HG03097 (cell line): ENCODE results near the gene PNMA6F.
"Not testable (repeated sequence)": the region's sequence is repeated elsewhere in the genome, so short reads cannot be mapped to it uniquely, and the experiment has no call there.

Source experiments
- ATAC-seq: cut with Tn5 transposase; IDR thresholded peaks from one replicate; pipeline ENCODE4 v1.9.1; 2021; ENCODE audit not compliant: unreplicated experiment, low FRiP score

PNMA6F gene

GRCh38 chrX:153304988-153305736 is 16.4 kb downstream of the PNMA6F start:
- ATAC-seq: no peak

- no peak for ATAC-seq
Observed at GRCh38 chrX:153303276-153304262, 18.0 kb downstream of the PNMA6F start.

GRCh38 chrX:153302796-153303195 is 18.8 kb downstream of the PNMA6F start:
- ATAC-seq: no peak

- no peak for ATAC-seq
Observed at GRCh38 chrX:153301746-153302145, 19.8 kb downstream of the PNMA6F start.

- no peak for ATAC-seq
Observed at GRCh38 chrX:153299855-153300254, 21.7 kb downstream of the PNMA6F start.

GRCh38 chrX:153297376-153297775 is 24.2 kb downstream of the PNMA6F start:
- ATAC-seq: no peak

GRCh38 chrX:153293485-153294071 is 28.0 kb downstream of the PNMA6F start:
- ATAC-seq: not testable (repeated sequence)

GRCh38 chrX:153288807-153289206 is 32.8 kb downstream of the PNMA6F start:
- ATAC-seq: not testable (repeated sequence)

- not testable (repeated sequence) for ATAC-seq
Observed at GRCh38 chrX:153285678-153286077, 35.9 kb downstream of the PNMA6F start.

- ATAC-seq: not testable (repeated sequence)
Observed at GRCh38 chrX:153283982-153284381, 37.6 kb downstream of the PNMA6F start.

GRCh38 chrX:153281784-153282183 is 39.8 kb downstream of the PNMA6F start:
- not testable (repeated sequence) for ATAC-seq

- not testable (repeated sequence) for ATAC-seq
Observed at GRCh38 chrX:153279304-153279703, 42.3 kb downstream of the PNMA6F start.

- not testable (repeated sequence) for ATAC-seq
Observed at GRCh38 chrX:153276049-153276448, 45.5 kb downstream of the PNMA6F start.

GRCh38 chrX:153275418-153275817 is 46.1 kb downstream of the PNMA6F start:
- ATAC-seq: not testable (repeated sequence)

- not testable (repeated sequence) for ATAC-seq
Observed at GRCh38 chrX:153272584-153272983, 49.0 kb downstream of the PNMA6F start.

GRCh38 chrX:153272070-153272469 is 49.5 kb downstream of the PNMA6F start:
- not testable (repeated sequence) for ATAC-seq
